GM04503 (cell line): ENCODE data around the gene PTPN20.

Experiments used
- DNase-seq: peaks from one replicate; pipeline ENCODE4 v3.0.0-alpha.2; 2012; ENCODE audit warnings: low read depth

Gene PTPN20

GRCh38 chr10:47048526-47048905 lies 137.3 kb downstream of the PTPN20 start:
- DNase-seq, result no peak

GRCh38 chr10:47049056-47049851 lies 138.0 kb downstream of the PTPN20 start:
- no peak for DNase-seq

- no peak for DNase-seq
Measured at GRCh38 chr10:47049906-47050305, 138.7 kb downstream of the PTPN20 start.

- DNase-seq, result no peak
Measured at GRCh38 chr10:47050618-47051455, 139.6 kb downstream of the PTPN20 start.

GRCh38 chr10:47051741-47052238 lies 140.6 kb downstream of the PTPN20 start:
- DNase-seq, result no peak
